ENCODE results near the gene EFNA5.

EFNA5 gene

DNA sequence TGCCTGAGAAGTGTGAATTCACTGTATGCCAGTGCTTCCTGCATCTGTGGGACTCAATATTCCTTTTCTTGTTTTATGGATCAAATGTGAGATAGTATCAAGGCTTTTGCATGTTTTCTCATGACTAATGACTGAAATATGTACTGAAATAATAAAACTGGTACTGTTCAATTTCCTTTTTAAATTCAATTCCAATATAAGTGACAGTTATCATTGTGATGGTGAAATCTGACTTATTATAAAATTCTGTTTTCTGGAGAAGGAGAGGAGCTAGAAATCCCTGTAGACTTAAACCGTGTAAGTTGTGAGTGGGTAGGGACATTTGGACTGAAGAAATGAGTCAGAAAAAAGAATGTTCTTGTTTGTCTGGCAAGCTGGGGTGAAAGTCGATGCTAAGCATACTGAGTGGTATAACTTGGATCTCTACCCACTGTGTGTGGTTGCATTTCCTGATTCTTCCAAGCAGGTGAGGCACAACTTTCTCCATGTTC is 245.2 kb downstream of the EFNA5 start:
- DNase-seq (ENCODE audit: low spot score), result no peak

DNA sequence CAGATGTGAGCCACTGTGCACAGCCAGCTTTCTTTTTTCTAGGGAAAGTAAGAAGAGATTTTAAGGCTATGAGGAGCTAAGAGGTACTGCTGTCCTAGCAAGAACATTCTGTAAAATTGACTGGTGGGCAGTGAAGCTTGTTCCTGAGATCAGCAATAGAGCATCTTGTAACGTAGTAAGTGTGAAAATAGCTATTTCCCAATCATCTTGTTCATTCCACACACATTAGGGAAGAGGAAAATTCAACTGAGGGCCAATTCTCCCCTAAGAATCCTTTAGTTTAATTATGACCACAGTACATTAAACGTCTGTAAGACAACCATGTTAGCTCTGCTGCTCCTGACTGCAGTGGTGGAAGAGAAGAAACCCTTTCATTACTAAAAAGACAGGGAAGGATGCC is 246.2 kb downstream of the EFNA5 start:
- no peak for DNase-seq (ENCODE audit: low spot score)

DNA sequence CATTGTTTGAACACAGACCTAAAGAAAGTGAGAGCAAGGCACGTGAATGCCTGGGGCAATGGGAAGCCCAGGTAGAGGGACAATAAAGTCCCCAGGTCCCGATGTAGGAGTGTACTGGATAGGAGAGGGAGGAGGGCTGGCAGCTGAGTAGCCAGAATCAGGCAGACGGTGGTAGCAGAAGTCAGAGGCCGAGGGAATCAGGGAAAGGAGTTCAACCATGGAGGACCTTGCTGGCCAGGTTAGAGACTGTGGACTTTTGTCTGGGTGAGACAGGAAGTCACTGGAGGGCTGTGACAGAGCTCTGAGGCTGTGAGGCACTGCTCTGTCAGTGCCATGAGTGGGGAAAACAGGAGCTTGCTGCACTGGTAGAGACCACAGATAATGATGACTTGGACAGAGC is 248.2 kb downstream of the EFNA5 start:
- DNase-seq (ENCODE audit: low spot score), result no peak

DNA sequence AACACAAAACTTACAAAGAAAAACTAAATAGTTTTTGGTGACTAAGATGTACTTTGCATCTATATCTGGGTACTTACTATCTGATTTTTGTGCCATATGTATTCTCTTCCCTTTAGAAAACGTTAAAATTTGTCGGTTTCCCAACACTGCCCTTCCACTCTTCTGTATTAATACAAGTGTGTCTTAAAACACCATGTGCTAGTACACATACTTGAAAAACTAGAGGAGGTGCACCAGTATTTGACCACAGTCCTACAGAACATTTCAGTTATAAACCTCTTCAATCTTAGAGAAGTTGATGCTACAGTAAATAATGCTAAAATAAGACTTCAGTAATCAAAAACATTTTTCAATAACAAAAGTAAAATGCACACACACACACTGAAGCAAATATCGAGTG is 251.2 kb downstream of the EFNA5 start:
- no peak for DNase-seq (ENCODE audit: low spot score)

DNA sequence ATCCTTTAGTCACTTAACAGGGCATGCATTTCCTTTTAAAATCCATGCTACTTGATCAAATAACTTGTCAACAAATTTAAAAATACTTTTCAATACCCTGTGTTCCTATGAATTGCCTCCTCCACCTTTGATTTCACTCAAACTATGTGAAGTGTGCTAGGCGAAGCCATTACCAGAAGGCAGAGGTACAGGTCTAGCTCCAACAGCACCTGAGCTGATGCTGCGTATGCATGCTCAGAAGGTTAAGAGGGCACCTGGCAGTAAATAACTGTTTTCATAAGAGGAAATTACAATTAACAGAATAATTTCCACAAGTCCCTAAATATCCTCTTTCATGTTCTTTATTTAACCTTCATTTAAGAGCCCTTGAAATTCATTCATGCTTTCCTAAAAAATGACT is 251.8 kb downstream of the EFNA5 start:
- DNase-seq (ENCODE audit: low spot score), result no peak

DNA sequence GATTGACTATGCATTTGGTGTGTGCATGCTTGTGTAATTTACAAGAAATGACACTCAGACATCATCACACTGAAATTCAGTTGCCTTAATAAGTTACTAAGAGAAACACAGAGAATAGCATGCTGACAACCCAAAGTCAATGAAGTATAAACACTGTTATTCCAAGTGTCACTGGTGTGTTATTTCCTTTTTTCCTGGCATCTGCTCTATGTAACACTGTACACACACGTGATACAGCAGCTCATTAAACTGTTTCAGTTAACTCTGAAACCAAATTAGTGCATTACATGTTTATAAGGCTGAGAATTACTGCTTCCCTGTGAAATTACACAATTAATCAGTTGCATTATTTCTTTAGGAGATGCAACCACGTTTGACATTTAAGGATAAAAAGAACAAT is 252.7 kb downstream of the EFNA5 start:
- no peak for DNase-seq (ENCODE audit: low spot score)

DNA sequence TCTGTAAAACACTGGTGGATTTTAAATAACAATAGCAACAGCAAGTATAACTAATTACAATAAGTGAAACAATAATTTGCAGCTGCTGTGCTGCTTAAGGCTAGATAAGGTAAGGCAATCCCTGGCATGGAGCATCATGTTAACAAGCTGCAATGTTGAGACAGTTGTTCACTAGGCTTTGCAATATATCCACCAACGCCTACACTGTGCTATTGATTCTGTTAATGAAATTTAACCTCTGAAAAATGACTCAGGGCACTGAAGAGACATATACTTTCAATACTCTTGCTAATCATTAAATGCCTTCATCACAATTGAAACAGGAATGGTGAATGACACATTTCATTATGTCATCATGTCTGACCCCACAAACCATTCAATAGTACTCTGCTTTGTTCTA is 255.0 kb downstream of the EFNA5 start:
- no peak for DNase-seq (ENCODE audit: low spot score)

DNA sequence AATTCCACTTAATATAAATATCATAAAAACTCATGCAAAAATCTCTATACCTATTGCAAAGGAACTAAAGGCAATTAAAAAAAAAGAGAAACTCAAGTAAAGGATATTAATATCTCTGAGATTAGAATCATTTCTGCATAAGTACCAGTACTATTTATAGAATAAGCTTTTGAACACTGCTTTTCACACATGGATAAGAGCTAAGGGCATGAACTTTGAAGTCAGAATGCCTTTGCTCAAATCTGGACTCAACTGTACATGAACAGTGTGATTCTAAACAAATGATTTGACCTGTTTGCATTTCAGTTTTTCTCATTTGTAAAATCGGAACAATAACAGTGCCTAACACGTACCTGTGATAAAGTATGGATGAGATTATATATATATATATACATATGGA is 255.9 kb downstream of the EFNA5 start:
- no peak for DNase-seq (ENCODE audit: low spot score)

DNA sequence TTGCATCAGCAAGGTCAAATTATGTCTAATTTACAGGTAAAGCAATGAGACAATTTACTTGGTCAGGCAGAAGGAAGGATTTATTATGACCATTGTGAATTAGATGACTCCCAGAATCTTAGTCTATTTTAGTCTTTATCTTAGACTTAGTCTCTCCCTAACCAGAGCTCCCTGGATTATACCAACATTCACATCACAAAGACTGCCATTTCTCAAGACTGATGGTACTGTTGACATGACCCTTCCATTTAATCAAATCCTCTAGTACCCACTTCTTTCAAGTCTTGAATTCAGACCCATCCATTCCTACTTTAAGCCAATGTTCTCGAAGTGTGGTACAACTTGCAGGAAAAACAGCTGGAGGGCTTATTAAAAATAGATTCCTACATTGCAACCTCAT is 257.0 kb downstream of the EFNA5 start:
- DNase-seq (ENCODE audit: low spot score), result no peak

DNA sequence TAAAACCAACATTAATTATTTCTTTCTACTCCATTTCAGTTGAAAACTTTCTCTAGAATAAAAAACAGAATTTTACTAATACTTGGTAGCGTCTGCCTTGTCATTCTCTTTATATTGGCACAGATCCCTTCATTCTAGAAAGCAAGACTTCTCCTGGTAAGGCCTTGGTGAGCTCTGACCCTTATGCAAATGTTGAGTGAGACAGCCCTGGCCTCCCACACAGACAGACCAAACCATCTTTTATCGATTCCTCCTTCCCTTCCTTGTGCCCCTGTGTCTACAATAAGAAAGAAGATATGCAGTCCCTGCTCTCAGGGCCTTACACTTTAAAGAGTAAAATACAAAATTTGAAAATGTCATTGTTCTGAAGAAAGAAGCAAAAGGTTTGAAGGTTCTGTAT is 262.2 kb downstream of the EFNA5 start:
- DNase-seq (ENCODE audit: low spot score), result no peak

DNA sequence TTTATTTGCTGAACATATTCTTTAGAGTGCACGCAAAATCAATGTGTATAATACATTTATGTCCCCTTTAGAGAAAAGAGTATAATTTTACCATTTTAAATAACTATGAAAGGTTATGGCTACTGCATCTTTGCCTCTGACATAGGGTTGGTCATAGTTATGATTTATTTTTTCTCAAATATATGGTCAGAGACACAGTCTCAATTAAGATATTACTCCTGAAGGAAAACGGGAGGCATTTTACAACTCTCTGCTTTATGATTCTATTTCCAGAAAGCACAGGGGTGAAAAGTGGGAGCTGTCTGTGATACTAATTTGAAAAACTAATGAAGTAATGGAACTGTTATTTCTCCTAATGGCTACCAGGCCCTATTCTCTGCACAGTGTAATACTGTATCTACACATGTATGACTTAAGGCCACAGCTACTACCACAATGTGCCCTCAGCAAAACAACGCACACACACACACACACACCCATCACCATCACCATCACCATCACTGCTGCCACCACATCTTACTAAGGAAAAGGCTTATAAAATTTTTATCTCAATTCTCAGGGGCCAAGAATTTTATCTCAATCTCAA is 262.9 kb downstream of the EFNA5 start:
- no peak for DNase-seq (ENCODE audit: low spot score)

DNA sequence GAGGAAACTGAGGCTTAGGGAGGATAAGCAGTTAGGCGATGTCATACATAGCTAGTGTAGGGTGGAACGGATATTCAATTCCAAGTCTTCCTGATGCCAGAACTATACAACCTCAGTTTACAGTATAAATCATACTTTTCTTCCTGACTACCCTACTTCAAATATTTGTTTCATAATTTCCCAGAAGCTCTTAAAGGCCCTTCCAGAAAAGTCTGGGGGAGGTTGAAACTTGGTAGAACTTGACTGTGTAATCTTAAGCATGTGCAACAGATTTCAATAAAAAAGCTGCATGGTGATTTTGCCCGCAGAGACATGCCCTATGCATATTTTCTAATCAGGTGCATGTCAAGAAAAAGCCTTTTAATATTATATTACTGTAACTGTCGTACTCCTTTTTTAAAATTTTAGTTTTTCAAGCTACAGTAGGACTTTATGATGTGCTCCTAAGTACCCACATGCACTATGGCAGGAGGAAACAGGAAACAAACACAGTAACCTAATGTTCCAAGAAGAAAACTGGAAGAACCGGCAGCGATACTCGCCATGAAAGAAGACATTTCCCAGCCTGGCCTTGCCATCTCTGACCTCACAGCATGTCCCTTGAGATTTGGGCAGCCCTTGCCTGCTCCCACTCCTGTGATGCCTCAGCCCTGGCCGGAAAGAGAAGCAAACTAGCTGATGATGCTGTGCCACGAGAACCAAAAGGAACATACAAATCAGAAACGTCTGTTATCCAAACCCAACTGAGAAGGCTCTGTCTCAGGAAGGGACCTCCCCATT is 266.0 kb downstream of the EFNA5 start:
- DNase-seq (ENCODE audit: low spot score), result no peak

DNA sequence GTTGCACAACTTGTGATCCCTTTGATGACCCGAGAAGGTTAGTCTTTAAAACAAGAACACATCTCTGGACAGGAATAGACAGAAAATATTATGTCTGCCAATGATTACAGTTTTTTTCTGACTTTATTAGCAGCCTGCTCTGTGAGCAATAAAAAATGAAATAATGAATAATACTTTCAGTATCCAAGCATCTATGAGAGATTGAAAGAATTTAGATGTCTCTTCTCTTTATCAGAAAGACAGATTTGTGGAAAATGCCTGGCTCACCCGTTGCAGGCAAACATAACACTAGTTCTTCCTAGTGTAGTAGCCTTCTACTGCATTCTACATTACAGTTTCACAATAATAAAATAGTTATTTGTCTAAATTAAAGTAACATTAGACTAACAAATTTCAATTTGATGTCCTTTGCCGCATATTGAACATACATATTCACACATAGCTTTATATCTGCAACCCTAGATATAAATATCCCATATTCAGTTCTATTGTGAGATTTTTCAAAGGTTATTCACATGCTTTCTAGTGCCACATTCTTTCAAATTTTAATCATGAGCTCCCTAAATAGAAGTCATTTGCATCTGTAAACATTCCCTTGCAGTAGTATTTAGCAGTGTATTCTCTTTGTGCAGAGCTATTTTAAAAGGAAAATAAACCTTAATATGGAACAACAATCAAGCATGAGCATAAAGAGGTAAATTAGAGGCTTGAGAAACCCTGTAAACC is 267.3 kb downstream of the EFNA5 start:
- no peak for DNase-seq (ENCODE audit: low spot score)

DNA sequence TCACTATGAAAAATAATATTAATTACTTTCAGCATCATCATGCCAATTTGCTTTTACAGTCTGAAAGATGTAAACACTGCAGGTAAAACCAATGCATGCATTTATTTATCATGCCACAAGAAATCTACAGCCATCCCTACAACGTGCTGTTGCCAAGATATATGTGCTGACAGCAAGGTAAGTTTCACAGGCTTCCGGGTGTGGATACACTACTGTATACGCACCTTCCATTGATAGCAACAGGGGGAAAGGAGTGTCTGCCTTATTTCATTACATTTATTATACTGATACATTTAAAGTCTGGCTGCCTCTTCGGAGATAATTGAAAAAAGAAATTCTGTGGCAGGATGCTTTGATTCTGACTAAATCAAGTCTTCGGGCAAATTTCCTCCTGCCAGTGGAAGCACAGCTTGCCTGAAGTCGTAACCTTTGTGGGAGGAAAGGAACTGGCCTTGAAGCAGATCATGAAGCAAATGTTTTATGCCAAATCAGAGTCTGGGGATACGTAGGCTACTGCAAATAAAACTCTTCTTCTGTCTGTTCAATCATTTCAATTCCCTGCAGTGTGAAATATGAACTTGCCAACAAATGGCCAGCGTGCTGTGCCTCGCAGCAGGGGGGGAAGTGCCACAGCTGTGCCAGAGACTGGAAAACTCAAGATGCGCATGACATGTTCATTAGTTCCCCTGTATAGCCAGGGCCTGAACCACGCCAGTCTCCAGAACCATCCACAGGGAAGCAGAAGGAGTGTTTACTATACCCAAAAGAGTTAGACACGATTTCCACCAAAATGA is 268.1 kb downstream of the EFNA5 start:
- DNase-seq (ENCODE audit: low spot score), result no peak

DNA sequence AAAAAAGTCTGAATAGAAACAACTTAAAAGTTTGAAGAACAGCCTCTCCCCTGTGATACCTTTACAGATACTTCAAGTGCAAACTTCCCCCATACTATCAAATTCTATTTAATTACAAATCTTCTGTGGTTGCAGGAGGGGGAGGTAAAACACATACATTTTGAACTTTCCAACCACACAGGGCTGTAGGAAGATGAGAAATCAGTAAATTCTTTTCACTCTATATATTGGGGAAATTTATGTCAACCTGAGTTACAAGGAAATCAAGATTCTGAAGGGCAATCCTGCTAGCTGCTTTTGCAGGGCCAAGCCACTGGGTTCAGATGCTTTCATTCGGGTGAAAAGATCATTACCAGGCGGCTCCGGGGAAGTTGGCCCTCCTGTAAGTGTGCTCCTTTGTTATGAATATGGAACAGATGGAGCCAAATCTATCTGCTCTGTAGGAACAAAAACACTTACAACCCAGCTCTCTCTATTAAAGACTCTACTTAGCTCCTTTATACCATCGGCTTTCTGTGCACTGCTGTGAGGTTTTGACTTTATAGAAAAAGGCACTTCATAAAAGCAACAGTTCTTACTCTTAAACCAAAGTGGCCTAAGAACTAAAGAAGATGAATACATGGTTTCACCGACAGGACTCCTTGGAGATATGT is 269.1 kb downstream of the EFNA5 start:
- DNase-seq (ENCODE audit: low spot score), result no peak

DNA sequence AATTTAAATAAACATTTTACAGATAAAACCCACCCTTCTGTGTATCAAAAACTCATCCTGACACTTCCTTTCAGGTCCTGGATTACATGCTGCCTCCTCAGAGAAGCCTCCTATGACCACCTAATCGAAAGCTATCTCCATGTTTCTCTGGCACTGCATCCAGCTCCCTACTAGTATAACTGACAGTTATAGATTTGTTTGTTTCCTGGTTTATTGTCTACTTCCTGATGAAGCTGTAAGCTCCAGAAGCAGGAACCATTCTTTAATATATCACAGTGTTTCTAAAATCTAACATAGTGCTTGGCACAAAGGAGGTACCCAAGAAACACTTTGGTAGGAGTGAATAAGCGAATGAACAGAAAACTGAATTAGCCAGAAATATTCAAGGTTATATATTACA is 270.4 kb downstream of the EFNA5 start:
- no peak for DNase-seq (ENCODE audit: low spot score)

DNA sequence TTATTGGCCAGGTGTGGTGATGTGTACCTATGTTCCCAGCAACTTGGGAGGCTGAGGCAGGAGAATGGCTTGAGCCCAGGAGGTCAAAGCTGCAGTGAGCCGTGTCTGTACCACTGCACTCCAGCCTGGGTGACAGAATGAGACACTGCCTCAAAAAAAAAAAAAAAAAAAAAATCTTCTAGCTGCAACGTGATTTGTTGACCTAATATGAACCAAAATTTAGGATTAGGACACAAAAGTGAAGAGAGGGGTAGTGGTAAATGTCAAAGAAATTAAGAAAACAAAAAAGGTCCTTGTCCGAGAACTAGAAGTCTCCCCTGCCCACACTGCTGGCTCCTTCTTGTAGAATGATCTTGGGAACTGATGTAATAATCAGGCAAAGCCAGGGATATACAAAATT is 272.0 kb downstream of the EFNA5 start:
- DNase-seq (ENCODE audit: low spot score), result no peak

DNA sequence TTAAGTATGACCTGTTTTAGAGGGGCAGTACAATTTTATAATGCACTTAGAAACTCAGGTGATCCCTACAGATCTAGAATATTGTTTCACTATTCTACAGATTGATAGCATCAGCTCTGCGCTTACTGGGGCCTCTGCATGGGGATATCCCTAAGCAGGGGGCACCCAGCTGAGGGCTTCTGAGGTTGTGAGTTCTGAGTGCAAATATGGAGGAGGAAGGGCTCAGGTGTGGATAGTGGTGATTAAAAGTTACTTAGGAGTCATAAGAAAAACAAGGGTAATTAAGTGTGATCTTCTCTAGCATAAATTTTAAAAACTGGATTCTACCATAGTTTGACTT is 274.4 kb downstream of the EFNA5 start:
- DNase-seq (ENCODE audit: low spot score), result no peak

DNA sequence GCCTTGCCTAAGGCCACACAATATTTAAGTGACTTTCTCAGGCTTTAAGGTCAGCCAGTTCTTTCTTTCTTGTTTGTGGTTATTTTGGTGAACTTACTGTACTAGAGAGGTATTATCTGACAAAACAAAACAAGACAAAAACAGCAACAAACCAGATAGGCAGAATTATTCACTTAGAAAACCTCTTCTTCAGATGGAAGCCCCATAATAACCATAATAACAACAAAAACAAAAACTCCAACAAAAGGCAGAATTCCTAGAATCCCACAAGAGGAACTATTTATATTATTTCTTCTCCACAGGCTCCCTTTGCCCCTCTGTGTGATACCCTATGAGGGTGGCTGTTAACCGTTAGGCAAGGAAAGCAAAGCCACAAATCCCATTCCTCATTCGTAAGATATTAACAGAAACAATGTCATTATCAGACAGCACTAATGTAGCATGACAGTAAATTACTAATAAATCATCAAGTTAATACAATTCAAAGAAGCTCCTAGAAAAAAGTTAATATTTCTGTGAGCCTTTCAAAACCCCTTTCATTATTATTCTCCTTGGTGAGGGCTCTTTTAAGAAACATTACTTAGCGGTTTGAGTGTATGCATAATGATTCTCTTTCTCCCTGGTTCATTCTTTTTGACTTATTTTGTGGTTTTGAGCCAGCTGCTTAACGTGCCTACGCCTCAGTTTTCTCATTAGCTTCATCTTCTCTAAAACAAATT is 274.9 kb downstream of the EFNA5 start:
- DNase-seq (ENCODE audit: low spot score), result no peak

DNA sequence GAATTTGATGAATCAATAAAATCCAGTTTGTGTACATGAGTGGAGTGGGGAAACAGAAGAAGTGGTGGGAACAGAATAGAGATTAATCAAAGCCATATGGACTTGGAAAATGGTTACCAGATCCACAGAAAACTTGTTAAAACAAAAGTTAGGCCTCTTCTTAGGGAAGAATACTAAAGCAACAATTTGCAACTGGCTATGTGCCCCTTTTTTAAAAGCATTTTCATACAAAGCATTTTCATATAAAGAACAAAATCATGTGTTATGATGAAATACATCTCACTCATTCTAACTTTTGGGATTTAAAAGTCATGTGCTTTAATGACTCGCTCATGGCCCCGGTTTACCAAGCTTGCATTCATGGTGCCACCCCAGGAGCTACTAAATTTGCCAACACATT is 276.9 kb downstream of the EFNA5 start:
- DNase-seq (ENCODE audit: low spot score), result no peak

DNA sequence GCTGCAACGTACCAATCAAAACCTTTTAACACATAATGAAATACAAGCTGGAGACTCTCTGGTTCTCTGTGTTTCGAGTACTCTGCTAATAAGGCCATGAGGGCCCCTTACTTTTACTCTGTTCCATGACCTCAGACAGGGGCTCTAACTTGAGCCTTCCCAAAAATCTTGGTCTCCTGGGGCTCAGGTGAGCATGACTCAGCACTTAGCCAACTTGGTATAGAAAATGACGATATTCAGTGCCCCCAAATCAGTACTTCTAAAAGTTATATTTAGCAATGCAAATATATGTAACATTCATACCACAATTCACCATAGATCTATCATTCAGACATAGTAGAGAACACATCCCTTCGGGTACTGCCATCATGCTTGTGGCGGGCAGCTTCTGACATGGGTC is 278.9 kb downstream of the EFNA5 start:
- no peak for DNase-seq (ENCODE audit: low spot score)

DNA sequence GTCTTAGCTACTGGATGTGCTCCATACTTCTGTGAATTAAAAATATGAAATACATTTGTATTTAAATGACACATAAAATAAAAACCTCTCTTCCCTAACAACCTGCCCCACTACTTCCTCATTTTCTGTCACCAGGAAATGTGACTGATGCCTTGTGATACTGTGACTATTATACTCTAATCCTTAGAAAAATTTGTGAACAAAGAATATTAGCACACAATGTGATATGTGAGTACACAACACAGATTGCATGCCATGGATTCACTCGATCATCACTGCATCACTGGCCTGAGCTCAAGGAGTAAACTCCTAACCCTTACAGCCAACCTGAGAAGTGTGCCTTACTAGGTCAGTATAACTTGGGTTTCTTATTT is 281.0 kb downstream of the EFNA5 start:
- DNase-seq (ENCODE audit: low spot score), result no peak

Data from CD4-positive, alpha-beta T cell treated with Interleukin-2 at 100 ng/mL for 4 hours (primary cell).